Measurements from ENCODE around the gene SNW1.
"Not testable (repeated sequence)": the region's sequence is repeated elsewhere in the genome, so short reads cannot be mapped to it uniquely, and the experiment has no call there.

SNW1 gene

DNA sequence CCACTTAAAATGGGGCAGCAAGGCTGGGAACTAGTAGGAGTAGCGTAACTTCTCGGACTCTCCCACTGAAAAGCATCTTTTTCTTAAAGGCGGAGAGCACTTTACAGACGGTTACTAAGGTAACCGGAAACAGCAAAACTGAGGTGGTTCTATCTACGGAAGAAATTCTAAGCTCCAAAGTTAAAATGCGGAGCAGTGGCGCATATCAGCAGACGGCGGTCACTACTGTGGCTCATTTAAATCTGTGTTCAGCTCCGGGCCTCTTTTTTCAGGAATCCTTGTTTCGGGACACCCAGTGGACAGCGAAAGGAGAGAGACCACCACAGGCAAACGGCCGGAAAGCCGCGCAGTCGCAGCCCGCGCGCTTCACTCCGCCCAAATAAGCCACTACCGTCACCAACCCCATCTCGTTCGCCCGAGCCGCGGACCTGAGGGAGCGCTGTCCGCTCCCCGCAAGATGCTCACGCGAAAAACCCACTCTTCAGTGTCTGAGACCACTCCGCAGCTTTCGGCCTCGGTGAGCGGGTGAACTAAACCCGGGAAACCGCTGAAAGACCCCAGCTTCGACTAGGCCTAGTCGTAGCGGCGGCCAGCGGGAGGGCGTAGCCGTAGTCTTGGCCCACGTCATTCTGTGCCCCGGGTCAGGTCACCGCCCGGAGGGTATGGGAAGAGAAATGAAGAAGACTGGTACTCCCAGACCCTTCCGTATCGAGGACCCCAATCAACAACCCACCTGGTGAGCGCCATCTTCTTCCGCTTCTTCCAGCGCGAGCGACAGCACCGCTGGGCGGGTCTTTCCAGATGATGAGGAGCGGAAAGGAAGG, at the start of gene SNW1:
Gene SNW1 (minus strand): TSS at position 776 of the 824 bp plus-strand sequence. CDS start 29 bp downstream, at position 747.
- H3K27ac Mint-ChIP-seq: peak within 1 kb of the TSS; percentile 96
- peak within 1 kb of the TSS; percentile 95 for H3K4me3 Mint-ChIP-seq
- no peaks in the 10 kb centered on the region for H3K27me3 Mint-ChIP-seq
- H3K4me1 Mint-ChIP-seq: peaks cover 36% of the 10 kb centered on the region
- H3K36me3 Mint-ChIP-seq (ENCODE audit: low read depth): peaks cover 25% of the 10 kb centered on the region
- peak; percentile 97 for ATAC-seq
- H3K9me3 Mint-ChIP-seq: no peaks in the 10 kb centered on the region
- DNase-seq: peak; percentile 91

DNA sequence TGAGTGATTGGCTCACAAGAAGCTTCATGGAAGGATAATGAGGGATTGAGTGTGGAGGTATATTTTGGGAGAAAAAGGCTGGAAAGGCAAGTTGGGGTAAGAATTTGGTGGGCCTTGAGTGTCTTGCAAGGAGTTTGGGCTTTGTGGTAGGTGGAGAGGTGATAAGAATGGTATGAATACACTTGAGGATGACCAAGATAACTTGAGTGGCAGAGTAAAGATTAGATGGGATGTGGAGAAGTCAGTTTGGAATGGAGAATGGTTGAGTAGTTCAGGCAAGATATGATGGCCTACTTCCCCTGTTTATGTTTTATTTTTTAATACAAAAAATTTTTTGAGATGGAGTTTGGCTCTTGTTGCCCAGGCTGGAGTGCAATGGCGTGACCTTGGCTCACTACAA, 48.1 kb upstream of the SNW1 start:
- Mint-ChIP-seq H3K36me3 (ENCODE audit: low read depth) (no peaks in the 10 kb centered on the region), H3K27me3 (no peaks in the 10 kb centered on the region), H3K4me1 (peaks cover 4% of the 10 kb centered on the region), H3K27ac (no peak overlapping the region), H3K4me3 (no peak overlapping the region), H3K9me3 (no peaks in the 10 kb centered on the region)
- DNase-seq (no peak), ATAC-seq (no peak)

DNA sequence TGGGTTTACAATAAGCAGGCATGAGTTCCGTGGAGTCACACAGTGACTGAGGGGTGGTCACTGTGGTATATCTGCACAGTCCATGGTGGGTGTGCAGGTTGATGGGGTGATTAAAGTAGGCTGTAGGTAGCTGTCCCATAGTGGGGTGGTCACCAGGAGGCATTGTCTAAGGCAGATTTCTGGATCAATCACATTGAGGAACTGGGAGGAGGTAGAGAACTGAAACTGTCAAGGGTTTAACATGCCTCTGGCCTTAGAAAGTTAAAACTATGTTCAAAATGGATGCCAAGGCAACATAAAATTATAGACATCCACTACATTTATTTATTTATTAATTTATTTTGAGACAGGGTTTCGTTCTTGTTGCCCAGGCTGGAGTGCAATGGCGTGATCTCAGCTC, 47.3 kb upstream of the SNW1 start:
- Mint-ChIP-seq H3K9me3 (no peaks in the 10 kb centered on the region), H3K36me3 (ENCODE audit: low read depth) (no peaks in the 10 kb centered on the region), H3K4me1 (peaks cover 4% of the 10 kb centered on the region), H3K27me3 (no peaks in the 10 kb centered on the region), H3K4me3 (no peak overlapping the region), H3K27ac (no peak overlapping the region)
- ATAC-seq (no peak), DNase-seq (no peak)

DNA sequence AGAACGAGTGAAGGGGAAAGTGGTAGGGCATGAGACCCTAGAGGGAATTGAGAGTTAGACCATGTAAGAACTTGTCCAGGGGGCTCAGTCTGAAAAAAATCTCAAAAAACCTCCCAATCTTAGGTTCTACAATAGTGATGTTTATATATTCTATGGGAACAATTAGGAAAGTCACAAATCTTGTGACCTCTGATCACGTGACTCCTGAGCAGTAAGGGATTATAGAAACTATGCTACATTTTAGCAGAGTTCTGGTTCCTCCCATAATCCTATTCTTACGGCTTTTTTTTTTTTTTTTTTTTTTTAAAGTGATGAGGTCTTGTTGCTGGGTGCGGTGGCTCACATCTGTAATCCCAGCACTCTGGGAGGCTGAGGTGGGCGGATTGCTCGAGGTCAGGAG, 44.8 kb upstream of the SNW1 start:
- Mint-ChIP-seq H3K36me3 (ENCODE audit: low read depth) (no peaks in the 10 kb centered on the region), H3K4me3 (no peak overlapping the region), H3K27ac (no peak overlapping the region), H3K9me3 (no peaks in the 10 kb centered on the region), H3K27me3 (no peaks in the 10 kb centered on the region), H3K4me1 (peaks cover 1% of the 10 kb centered on the region)
- no peak for ATAC-seq
- no peak for DNase-seq

DNA sequence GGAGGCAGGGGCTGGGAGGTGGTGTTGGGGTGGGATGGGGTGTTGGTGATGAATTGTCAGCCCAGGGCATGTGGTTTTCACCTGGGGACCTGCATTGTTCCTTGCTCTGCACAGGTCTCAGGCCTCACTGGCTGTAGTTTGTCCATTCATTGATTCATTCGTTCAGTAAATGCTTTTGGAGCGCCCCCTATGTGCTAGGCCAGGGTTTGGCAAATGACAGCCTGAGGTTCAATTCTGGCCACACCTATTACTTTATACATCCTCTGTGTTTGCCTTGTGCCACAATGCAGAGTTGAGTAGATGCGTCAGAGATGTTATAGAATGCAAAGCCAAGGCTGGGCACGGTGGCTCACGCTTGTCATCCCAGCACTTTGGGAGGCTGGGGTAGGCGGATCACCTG, 43.6 kb upstream of the SNW1 start:
- Mint-ChIP-seq H3K27ac (no peak overlapping the region), H3K36me3 (ENCODE audit: low read depth) (no peaks in the 10 kb centered on the region), H3K9me3 (no peaks in the 10 kb centered on the region), H3K4me1 (peaks cover 9% of the 10 kb centered on the region), H3K27me3 (no peaks in the 10 kb centered on the region), H3K4me3 (no peak overlapping the region)
- ATAC-seq: no peak
- DNase-seq: peak; percentile 43

DNA sequence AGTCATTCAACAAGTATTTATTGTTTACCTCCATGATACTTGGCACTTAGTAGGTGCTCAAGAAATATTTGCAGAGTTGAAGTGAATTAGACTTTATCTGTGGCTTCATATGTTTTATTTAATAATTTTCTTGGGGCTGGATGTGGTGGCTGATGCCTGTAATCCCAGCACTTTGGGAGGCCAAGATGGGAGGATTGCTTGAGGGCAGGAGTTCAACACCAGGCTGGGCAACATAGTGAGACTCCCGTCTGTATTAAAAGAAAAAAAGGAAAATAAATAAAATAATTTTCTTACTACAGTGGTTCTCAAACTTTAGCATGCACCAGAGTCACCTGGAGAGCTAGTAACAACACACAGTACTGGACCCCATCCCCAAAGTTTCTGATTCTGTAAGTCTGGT, 39.9 kb upstream of the SNW1 start:
- no peak for DNase-seq
- no peaks in the 10 kb centered on the region for H3K9me3 Mint-ChIP-seq
- ATAC-seq: no peak
- H3K4me1 Mint-ChIP-seq: peaks cover 10% of the 10 kb centered on the region
- peak overlapping the region; percentile 88 for H3K27ac Mint-ChIP-seq
- no peaks in the 10 kb centered on the region for H3K27me3 Mint-ChIP-seq
- peak overlapping the region; percentile 88 for H3K4me3 Mint-ChIP-seq
- H3K36me3 Mint-ChIP-seq (ENCODE audit: low read depth): no peaks in the 10 kb centered on the region

DNA sequence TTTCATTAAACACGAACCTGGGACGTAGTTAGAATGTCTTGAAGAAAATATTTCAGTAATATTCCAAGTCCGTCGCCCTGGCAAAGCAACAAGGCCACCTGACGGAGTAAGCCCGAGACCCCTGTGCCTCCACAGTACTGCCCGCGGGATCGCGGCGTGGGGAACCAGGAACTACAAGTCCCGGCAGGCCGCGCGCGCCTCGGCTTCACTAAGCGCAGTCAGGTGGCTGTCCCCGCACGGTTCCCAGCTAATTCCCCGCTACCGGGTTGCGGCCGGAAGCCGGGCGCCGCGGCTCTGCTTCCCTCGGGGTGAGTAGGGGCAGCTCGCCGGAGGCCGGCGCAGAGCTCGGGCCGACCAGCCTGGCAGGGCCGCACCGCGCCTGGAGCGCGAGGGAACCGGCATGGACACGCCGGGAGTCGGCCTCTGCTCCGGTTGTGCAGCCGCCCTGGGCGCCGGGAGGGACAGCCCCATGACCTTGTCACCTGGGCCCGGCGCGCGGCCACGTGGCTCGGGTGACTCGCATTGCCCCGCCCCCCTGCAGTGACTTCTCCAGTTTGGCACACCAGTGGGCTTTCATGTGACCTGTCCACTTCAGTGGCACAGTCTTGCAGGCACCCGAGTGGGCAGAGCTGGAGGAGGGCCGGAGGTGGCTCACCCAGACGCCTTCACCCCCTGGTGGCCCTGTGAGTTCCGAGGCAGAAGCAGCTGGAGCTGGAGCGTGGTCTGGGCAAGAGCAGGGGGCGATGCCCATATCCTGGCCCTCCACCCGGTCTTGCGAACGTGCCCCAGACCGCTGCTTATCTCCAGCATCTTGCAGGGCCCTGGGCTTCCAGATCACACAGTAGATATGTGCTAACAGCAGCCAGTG, 39.1 kb upstream of the SNW1 start, which contains the start of gene ADCK1:
Gene ADCK1 (plus strand): TSS at position 247 of the 868 bp plus-strand sequence. CDS start 18,870 bp downstream, outside the sequence.
- Mint-ChIP-seq H3K4me3 (peak within 1 kb of the TSS; percentile 88), H3K4me1 (peaks cover 11% of the 10 kb centered on the region), H3K27me3 (no peaks in the 10 kb centered on the region), H3K36me3 (ENCODE audit: low read depth) (no peaks in the 10 kb centered on the region), H3K9me3 (no peaks in the 10 kb centered on the region), H3K27ac (peak within 1 kb of the TSS; percentile 88)
- DNase-seq (peak; percentile 87), ATAC-seq (peak; percentile 96)

DNA sequence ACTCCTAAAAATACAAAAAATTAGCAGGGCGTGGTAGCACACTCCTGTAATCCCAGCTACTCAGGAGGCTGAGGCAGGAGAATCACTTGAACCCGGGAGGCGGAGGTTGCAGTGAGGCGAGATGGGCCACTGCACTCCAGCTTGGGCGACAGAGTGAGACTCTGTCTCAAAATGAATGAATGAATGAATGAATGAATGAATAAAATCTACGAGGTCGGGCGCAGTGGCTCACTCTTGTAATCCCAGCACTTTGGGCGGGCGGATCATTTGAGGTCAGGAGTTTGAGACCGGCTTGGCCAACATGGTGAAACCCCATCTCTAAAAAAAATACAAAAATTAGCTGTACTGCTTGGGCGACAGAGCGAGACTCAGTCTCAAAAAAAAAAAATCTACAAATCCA, 38.5 kb upstream of the SNW1 start:
- H3K4me1 Mint-ChIP-seq: peaks cover 11% of the 10 kb centered on the region
- not testable (repeated sequence) for H3K36me3 Mint-ChIP-seq (ENCODE audit: low read depth); H3K9me3 Mint-ChIP-seq; H3K27me3 Mint-ChIP-seq; ATAC-seq; DNase-seq
- H3K4me3 Mint-ChIP-seq: peak overlapping the region; percentile 88
- H3K27ac Mint-ChIP-seq: peak overlapping the region; percentile 86

DNA sequence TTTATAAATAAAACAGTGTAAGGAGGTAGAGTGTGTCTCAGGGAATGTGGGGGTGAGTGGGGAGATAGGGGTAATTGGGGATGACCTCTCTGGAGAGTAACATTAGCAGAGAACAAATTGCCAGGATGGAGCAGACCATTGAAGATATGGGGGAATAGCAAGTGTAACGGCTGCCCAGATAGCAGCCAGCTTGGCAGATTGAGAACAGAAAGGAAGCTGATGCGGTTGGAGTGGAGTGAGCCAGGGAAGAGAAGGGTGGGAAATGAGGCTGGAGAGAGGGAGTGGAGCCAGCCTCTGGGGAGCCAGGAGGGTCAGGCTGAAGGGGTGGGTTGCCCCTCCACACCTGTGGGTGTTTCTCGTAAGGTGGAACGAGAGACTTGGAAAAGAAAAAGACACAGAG, 33.4 kb upstream of the SNW1 start:
- H3K27ac Mint-ChIP-seq: no peak overlapping the region
- peaks cover 2% of the 10 kb centered on the region for H3K4me1 Mint-ChIP-seq
- ATAC-seq (no peak), DNase-seq (no peak)
- no peaks in the 10 kb centered on the region for H3K36me3 Mint-ChIP-seq (ENCODE audit: low read depth)
- H3K4me3 Mint-ChIP-seq: no peak overlapping the region
- no peaks in the 10 kb centered on the region for H3K9me3 Mint-ChIP-seq
- H3K27me3 Mint-ChIP-seq: peaks cover 7% of the 10 kb centered on the region

DNA sequence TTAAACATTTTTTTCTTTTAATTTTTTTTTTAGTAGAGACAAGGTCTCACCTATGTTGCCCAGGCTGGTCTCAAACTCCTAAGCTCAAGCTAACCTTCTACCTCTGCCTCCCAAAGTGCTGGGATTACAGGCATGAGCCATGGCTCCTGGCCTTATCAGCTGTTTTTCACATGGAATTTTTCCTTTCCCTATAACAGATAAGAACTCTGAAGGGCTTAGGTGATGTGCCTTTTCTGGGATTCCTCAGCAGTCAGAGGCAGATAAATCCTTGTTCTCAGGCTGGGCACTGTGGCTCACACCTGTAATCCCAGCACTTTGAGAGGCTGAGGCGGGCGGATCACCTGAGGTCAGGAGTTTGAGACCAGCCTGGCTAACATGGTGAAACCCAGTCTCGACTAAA, 32.3 kb upstream of the SNW1 start:
- H3K27me3 Mint-ChIP-seq: peaks cover 15% of the 10 kb centered on the region
- not testable (repeated sequence) for H3K36me3 Mint-ChIP-seq (ENCODE audit: low read depth); H3K27ac Mint-ChIP-seq; H3K9me3 Mint-ChIP-seq; DNase-seq; ATAC-seq; H3K4me1 Mint-ChIP-seq; H3K4me3 Mint-ChIP-seq

DNA sequence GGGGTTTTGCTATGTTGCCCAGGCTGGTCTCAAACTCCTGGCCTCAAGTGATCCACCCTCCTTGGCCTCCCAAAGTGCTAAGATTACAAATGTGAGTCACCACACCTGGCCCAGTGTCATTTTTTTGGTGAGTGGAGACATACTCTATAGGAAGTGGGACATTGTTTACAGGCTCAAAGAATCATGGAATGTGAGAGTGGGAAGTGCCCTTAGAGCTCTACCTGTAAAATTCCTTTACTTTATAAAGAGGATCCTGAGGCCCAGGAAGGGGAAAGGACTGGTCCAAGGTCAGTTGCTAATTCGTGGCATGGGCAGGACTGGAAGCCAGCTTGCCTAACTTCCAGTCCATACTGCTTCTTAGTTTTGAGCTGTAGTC, 30.3 kb upstream of the SNW1 start:
- Mint-ChIP-seq H3K27me3 (peaks cover 15% of the 10 kb centered on the region), H3K4me3 (no peak overlapping the region), H3K9me3 (no peaks in the 10 kb centered on the region), H3K27ac (no peak overlapping the region), H3K36me3 (ENCODE audit: low read depth) (no peaks in the 10 kb centered on the region), H3K4me1 (peaks cover 2% of the 10 kb centered on the region)
- ATAC-seq (no peak), DNase-seq (no peak)

DNA sequence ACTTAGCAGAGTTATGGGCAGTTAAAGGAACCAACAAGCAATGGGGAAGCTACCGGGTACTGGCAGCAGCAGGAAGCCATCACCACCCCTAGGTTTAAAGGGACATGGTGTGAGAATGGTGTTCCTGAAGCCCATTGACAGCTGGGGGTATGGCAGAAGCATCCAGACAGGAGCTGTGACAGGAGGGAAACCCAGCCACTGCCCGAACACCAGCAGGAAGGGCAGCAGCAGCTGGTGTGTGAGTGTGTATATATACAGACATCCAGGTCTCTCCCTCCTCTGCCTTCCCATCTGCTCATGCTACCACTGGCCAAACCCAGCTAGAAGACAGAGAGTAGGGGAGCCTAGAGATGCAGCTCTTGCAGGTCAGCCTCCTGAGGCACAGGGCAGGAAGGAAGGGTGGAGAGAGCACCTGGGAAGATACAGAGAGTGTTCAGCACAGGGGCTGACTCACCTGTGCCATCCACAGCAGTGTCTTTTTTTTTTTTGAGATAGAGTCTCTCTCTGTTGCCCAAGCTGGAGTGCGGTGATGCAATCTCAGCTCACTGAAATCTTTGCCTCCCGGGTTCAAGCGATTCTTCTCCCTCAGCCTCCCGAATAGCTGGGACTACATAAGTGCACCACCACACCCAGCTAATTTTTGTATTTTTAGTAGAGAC, 29.7 kb upstream of the SNW1 start:
- H3K4me3 Mint-ChIP-seq: no peak overlapping the region
- no peak overlapping the region for H3K27ac Mint-ChIP-seq
- H3K4me1 Mint-ChIP-seq: peaks cover 2% of the 10 kb centered on the region
- H3K27me3 Mint-ChIP-seq: peaks cover 15% of the 10 kb centered on the region
- H3K9me3 Mint-ChIP-seq: no peaks in the 10 kb centered on the region
- no peak for ATAC-seq
- no peak for DNase-seq
- no peaks in the 10 kb centered on the region for H3K36me3 Mint-ChIP-seq (ENCODE audit: low read depth)

DNA sequence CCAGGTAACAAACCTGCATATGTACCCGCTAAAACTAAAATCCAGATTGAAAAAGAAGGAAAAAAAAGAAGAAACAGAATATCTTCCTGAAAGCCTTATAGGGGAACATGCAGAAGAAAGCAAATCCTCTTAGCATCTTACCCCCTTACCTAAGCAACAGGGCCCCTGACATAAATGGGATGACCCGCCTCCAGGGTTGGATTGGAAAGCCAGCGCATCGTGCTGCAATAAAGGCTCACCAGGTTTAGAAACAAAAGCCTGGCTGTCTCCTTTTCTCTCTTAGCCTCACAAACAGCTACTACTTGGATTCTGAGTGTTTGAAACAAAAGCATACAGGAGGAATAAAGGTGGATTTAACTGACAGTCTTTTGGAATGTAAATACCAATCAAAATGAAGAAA, 25.2 kb upstream of the SNW1 start:
- H3K4me3 Mint-ChIP-seq: no peak overlapping the region
- H3K27ac Mint-ChIP-seq: no peak overlapping the region
- peaks cover 15% of the 10 kb centered on the region for H3K27me3 Mint-ChIP-seq
- no peak for DNase-seq
- no peak for ATAC-seq
- no peaks in the 10 kb centered on the region for H3K36me3 Mint-ChIP-seq (ENCODE audit: low read depth)
- H3K9me3 Mint-ChIP-seq: no peaks in the 10 kb centered on the region
- H3K4me1 Mint-ChIP-seq: no peaks in the 10 kb centered on the region

DNA sequence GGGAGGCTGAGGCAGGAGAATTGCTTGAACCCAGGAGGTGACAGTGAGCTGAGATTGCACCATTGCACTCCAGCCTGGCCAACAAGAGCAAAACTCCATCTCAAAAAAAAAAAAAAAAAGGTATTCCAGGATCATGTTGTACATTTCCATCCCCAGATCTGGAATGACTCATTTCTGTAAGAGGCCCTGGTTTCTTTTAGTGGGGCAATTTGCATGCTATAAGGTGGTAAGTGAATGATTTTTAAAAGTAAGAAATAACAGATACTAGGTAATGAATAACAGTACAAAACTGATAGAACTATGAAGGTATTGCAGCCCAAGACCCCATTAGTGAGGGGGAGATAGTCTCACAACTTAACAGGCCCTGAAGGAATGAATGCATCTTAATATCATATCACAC, 21.2 kb upstream of the SNW1 start:
- no peaks in the 10 kb centered on the region for H3K4me1 Mint-ChIP-seq
- H3K27ac Mint-ChIP-seq: no peak overlapping the region
- H3K4me3 Mint-ChIP-seq: no peak overlapping the region
- no peaks in the 10 kb centered on the region for H3K36me3 Mint-ChIP-seq (ENCODE audit: low read depth)
- no peaks in the 10 kb centered on the region for H3K9me3 Mint-ChIP-seq
- ATAC-seq: no peak
- DNase-seq: no peak
- no peaks in the 10 kb centered on the region for H3K27me3 Mint-ChIP-seq

Data from activated naive CD8-positive, alpha-beta T cell treated with anti-CD3 and anti-CD28 coated beads, Interleukin-2, amount 50 U/mL, for 24 hours (primary cell).